Measurements from ENCODE around the gene EIF3K.
A peak's percentile ranks its signal among the peaks of the same experiment; 100 is the strongest.

Gene EIF3K

DNA sequence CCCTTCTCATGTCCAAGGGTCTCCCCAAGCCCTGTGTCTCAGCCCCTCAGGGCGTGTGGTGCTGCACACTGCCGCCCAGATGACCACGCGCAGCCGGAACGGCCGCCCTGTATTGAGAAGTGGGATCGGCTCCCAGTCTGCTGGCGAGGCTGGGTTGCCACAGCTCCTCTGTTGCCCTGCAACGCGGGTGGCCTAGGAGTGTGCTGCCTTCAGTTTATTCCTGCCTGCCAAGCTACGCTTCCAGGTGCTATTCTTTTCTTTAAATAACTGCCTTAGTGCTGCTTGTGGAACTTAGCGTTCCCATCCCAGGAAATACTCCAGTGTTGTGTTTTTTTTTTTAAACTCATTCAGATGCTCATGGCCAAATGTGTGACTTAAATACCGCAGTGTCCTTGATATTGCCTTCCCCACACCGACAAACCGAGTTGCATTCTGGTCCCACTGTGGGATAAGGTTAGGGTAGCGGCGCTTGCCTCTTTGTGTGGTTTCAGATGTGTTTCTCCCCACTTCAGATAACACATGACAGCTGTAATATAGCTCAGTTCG lies 45.0 kb downstream of the EIF3K start:
- TF ChIP-seq, protein P1, sequence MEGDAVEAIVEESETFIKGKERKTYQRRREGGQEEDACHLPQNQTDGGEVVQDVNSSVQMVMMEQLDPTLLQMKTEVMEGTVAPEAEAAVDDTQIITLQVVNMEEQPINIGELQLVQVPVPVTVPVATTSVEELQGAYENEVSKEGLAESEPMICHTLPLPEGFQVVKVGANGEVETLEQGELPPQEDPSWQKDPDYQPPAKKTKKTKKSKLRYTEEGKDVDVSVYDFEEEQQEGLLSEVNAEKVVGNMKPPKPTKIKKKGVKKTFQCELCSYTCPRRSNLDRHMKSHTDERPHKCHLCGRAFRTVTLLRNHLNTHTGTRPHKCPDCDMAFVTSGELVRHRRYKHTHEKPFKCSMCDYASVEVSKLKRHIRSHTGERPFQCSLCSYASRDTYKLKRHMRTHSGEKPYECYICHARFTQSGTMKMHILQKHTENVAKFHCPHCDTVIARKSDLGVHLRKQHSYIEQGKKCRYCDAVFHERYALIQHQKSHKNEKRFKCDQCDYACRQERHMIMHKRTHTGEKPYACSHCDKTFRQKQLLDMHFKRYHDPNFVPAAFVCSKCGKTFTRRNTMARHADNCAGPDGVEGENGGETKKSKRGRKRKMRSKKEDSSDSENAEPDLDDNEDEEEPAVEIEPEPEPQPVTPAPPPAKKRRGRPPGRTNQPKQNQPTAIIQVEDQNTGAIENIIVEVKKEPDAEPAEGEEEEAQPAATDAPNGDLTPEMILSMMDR (IDR thresholded peaks at IDR 0.05): no peak
- H3K27ac ChIP-seq: peak overlapping the region; percentile 81 to 99
- H3K4me3 ChIP-seq: peak overlapping the region; percentile 50
- no peak for DNase-seq (ENCODE audit: low spot score)

DNA sequence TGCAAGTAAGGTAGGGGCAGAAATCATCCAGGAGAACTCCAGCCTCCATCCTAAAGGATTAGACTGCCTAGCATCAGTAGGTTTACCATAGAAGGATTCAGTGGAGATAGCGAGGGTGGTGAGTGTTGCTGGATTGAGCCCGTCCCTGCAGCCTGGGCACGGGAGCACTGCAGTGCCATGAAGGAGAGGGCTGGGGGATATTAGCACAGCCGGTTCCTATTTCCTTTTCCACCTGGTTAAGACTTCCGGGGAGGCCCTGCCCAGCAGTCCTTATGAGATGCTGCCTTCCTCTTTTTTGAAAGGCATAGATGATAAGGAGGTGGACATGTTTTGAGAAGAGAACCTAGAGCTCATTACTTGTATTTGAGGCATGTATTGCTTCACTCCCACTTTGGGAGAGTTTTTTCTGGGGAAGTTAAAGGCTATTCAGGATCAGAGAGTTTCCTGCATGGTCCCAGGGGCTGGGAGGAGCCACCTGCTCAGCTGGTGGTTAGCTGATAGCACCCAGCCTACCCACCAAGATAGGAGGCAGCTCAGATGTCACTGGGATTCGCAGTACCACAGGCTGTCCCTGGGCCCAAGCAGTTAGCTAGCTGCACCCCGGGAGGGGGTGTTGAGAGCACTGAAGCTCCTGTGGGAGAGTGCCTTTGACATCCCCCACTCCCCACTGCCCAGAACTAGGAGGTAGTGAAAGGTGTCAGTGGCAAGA lies 45.7 kb downstream of the EIF3K start:
- Histone ChIP-seq H3K27ac (peak overlapping the region; percentile 81 to 99), H3K4me3 (peak overlapping the region; percentile 50)
- DNase-seq (ENCODE audit: low spot score): no peak
- TF ChIP-seq, protein P1 (IDR thresholded peaks at IDR 0.05): no peak

DNA sequence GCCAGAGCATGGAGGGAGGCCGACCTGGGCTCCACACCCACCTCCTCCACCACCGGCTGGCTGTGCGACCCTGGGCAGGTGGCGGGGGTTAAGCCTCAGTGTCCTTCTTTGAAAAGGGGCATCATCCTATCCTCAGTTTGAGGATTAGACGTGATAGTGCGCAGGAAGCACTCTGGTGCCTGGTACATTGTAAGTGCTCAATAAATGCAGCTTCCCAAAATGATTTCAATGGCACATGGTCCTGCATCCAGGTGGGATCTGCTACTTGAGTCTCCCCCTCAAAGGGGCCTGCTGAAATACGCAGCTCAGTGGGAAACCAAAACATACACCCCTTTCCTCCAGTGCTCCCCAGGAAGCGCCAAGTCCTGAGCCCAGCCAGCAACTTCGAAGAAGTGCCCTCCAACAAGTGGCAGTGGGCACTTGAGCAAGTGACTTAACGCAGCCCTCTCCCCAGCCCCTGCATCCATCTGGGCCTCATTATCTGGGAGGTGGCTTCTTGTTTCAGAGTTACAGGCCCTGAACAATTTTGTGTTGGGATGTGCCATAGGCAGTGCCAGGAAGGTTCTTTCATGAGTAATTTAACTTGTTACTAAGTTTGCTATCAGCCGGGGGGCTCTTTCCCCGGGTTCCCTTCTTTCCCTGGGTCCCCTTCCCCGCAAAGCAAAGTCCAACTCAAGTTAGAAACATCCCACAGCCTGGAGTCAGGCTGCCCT lies 46.4 kb downstream of the EIF3K start:
- TF ChIP-seq, protein P1 (IDR thresholded peaks at IDR 0.05): no peak
- peak overlapping the region; percentile 50 for H3K4me3 ChIP-seq
- no peak for DNase-seq (ENCODE audit: low spot score)
- peak overlapping the region; percentile 81 to 99 for H3K27ac ChIP-seq

DNA sequence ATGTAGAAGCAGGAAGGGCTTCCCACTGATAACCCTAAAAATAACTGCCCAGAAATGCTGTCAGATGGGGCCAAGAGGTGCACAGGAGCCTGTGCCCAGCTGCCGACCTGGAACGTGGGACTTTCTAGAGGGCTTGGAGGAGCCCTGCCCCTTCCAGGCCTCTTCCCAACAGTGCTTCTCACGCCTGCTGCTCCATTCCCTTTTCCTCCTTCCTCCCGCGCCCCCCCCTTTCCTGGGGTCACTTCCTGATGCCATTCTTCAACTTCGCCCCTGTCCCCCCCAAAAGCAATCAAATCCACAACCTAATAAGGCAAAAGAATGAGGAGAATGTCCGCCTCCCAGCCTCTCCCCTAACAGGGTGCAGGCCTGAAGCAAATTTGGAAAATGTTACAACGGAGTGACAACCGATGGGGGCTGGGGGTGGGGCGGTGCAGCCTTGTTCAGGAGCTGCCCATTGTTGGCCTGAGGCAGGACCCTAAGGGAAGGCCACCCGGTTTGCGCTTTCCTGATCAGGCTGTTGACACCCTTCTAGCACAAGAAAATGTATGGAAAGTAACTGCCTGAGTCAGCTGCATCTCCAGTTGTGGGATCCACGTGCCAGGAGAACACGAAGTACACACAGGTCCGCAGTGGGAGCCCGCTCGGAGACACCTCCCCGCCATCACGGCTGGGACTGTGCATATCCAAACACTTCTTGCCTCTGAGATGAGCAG lies 47.1 kb downstream of the EIF3K start:
- Histone ChIP-seq H3K4me3 (peak overlapping the region; percentile 15), H3K27ac (peak overlapping the region; percentile 81 to 99)
- DNase-seq (ENCODE audit: low spot score): peak; percentile 87
- TF ChIP-seq, protein P1 (IDR thresholded peaks at IDR 0.05): no peak

DNA sequence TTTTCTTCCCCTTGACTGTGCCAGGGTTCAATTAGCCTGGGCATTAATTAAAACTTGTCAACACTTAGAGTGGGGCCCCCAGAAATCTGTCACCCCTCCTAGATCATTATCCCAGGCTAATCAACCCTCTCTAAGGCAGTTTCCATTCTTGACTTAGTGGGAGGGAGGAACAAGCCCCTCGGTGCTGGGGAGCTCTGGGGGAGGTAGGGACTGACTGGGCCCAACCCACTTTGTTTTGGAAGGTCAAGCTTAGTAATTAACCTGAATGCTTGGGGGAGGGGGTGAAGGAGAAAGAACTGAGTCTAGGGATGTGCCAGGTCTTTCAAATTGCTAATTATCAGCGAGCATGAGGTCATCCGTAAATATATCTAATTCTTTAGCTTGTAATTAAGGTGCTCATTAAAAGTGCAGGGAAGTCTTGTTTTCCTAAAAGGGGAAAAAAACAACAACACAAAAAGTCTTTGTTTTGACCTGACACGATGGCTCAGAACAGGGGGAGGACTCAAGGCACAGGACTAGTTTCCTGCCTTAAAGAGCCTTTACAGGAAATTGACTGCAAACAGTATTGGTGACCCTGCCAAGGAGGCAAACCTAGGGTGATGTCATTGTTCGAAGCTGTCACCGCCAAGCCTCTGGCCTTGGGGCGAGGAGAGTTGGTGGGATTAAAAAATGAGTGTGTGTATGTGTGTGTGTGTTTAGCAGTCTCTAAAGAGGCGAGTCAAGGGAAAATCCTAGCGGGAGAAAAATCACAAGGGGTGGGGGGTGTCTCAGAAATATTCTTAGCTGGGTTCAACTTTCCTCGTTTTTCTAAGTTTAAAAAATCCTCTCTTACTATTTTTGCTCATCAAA lies 47.9 kb downstream of the EIF3K start:
- H3K27ac ChIP-seq: peak overlapping the region; percentile 81 to 99
- no peak for DNase-seq (ENCODE audit: low spot score)
- TF ChIP-seq, protein P1 (IDR thresholded peaks at IDR 0.05): no peak
- peak overlapping the region; percentile 15 for H3K4me3 ChIP-seq

DNA sequence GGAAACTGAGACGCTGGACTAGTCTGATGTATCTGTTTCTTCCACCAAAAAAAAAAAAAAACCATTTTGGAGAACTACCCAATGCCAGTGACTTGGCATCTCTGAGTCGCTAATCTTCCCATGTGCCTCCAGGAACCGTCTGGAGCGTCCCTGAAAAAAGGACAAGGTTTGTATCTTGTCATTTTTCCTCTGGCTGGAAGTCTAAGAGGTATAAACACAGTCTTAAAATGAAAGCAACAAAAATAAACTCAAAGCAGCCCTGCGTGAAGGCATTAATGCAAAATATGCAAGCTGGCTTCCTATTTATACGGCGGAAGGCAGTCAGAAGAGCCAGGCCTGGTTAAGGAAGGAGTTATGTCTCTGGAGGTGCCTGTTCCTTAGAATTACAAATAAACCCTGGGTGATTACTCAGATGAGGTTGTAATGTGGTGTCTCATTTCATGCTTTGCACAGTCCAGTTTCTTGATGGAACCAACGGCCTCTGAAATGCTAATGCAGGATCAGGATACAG lies 48.7 kb downstream of the EIF3K start:
- TF ChIP-seq, protein P1 (IDR thresholded peaks at IDR 0.05): no peak
- Histone ChIP-seq H3K27ac (peak overlapping the region; percentile 81 to 99), H3K4me3 (peak overlapping the region; percentile 39)
- DNase-seq (ENCODE audit: low spot score): no peak

Data from coronary artery (tissue), 2 donors.